Liver (tissue), 9 donors: ENCODE measurements around the gene KAT6B. TPM values are rescaled to one million over a fixed set of nuclear protein-coding genes. Genes with fewer than 3 reads are reported as not detected.

ENCODE experiments used
- DNase-seq: peaks from one replicate; pipeline ENCODE4 v3.0.0-alpha.2; 2017; ENCODE audit warnings: low spot score
- H3K27ac ChIP-seq, 2 donors: one replicate each; pipeline ENCODE4 v1.7.0; 2013; ENCODE audit warnings: inconsistent platforms in 2 of 2, low read length in 2 of 2, control low read depth in 1 of 2, low read depth in 1 of 2, mild to moderate bottlenecking in 1 of 2
- H3K27me3 ChIP-seq, 4 donors: one replicate each; pipeline versions ENCODE4 v1.6.1 to v1.7.0; 2013; ENCODE audit warnings: low read length in 3 of 4, inconsistent platforms in 1 of 4, mild to moderate bottlenecking in 1 of 4, moderate library complexity in 1 of 4; ENCODE audit not compliant: control insufficient read depth in 4 of 4, insufficient read depth in 4 of 4
- H3K36me3 ChIP-seq, 4 donors: one replicate each; pipeline versions ENCODE4 v1.6.1 to v1.7.0; 2013; ENCODE audit warnings: low read length in 3 of 4, mild to moderate bottlenecking in 3 of 4, low read depth in 1 of 4, moderate library complexity in 1 of 4; ENCODE audit not compliant: control insufficient read depth in 4 of 4, insufficient read depth in 3 of 4
- H3K4me1 ChIP-seq, 4 donors: one replicate each; pipeline versions ENCODE4 v1.6.1 to v1.7.0; 2013; ENCODE audit warnings: low read length in 3 of 4, mild to moderate bottlenecking in 3 of 4, moderate library complexity in 1 of 4; ENCODE audit not compliant: control insufficient read depth in 4 of 4, insufficient read depth in 4 of 4
- H3K4me3 ChIP-seq, 3 donors: one replicate each; pipeline versions ENCODE4 v1.6.1 to v1.7.0; 2013; ENCODE audit warnings: low read length in 3 of 3, control low read depth in 1 of 3, low read depth in 1 of 3, mild to moderate bottlenecking in 1 of 3
- H3K9ac ChIP-seq, 2 donors: one replicate each; pipeline ENCODE4 v1.7.0; 2013; ENCODE audit warnings: low read length in 2 of 2, mild to moderate bottlenecking in 2 of 2, moderate library complexity in 2 of 2, control low read depth in 1 of 2, low read depth in 1 of 2
- H3K9me3 ChIP-seq, 4 donors: one replicate each; pipeline versions ENCODE4 v1.6.1 to v1.7.0; 2013; ENCODE audit warnings: low read length in 3 of 4; ENCODE audit not compliant: control insufficient read depth in 4 of 4
- CTCF ChIP-seq: fragments of 150-350 bp; IDR thresholded peaks from 2 replicates; pipeline ENCODE4 v1.5.1; 2017; ENCODE audit warnings: improper control_type of control experiment, low read depth, low read length; ENCODE audit not compliant: missing input control
- EGR1 ChIP-seq, 2 donors: IDR thresholded peaks; 2 replicates each; pipeline ENCODE4 v1.6.1; 2016 to 2018; ENCODE audit warnings: antibody characterized with exemption in 2 of 2, low read depth in 2 of 2
- FOXA1 ChIP-seq: IDR thresholded peaks from 2 replicates; pipeline ENCODE4 v1.6.1; 2016; ENCODE audit warnings: antibody characterized with exemption
- FOXA2 ChIP-seq: IDR thresholded peaks from 2 replicates; pipeline ENCODE4 v1.6.1; 2016; ENCODE audit warnings: antibody characterized with exemption
- GABPA ChIP-seq, 2 donors: IDR thresholded peaks in 1 of 2; conservative IDR thresholded peaks in 1 of 2; 2 replicates each; pipeline ENCODE4 v1.6.1; 2016; ENCODE audit warnings: antibody characterized with exemption in 2 of 2, mild to moderate bottlenecking in 1 of 2, moderate library complexity in 1 of 2
- HNF4A ChIP-seq, 2 donors: conservative IDR thresholded peaks; 2 replicates each; pipeline ENCODE4 v1.6.1; 2016; ENCODE audit warnings: antibody characterized with exemption in 2 of 2, mild to moderate bottlenecking in 2 of 2
- HNF4G ChIP-seq: IDR thresholded peaks from 2 replicates; pipeline ENCODE4 v1.6.1; 2016; ENCODE audit warnings: antibody characterized with exemption
- JUND ChIP-seq, 2 donors: IDR thresholded peaks; 2 replicates each; pipeline ENCODE4 v1.6.1; 2016; ENCODE audit warnings: antibody characterized with exemption in 2 of 2
- NR2F2 ChIP-seq: IDR thresholded peaks from 2 replicates; pipeline ENCODE4 v1.6.1; 2016; ENCODE audit warnings: antibody characterized with exemption
- RAD21 ChIP-seq, 2 donors: IDR thresholded peaks; 2 replicates each; pipeline ENCODE4 v1.6.1; 2016; ENCODE audit warnings: antibody characterized with exemption in 2 of 2, mild to moderate bottlenecking in 2 of 2
- RXRA ChIP-seq, 2 donors: IDR thresholded peaks; 2 replicates each; pipeline ENCODE4 v1.6.1; 2017 to 2018; ENCODE audit warnings: antibody characterized with exemption in 2 of 2, mild to moderate bottlenecking in 1 of 2
- SP1 ChIP-seq: IDR thresholded peaks from 2 replicates; pipeline ENCODE4 v1.6.1; 2018; ENCODE audit warnings: antibody characterized with exemption, mild to moderate bottlenecking
- TAF1 ChIP-seq: conservative IDR thresholded peaks from 2 replicates; pipeline ENCODE4 v1.6.1; 2016; ENCODE audit warnings: antibody characterized with exemption, mild to moderate bottlenecking
- YY1 ChIP-seq: IDR thresholded peaks from 2 replicates; pipeline ENCODE4 v1.6.1; 2016; ENCODE audit warnings: antibody characterized with exemption, mild to moderate bottlenecking
- whole genome bisulfite sequencing: extraction: QIAGEN DNeasy Blood & Tissue Kit; methylation state at CpG from one replicate; pipeline ENCODE4 v1.1.7; 2013; 5-methylcytosine and 5-hydroxymethylcytosine counted together
- polyA plus RNA-seq, 2 donors: library from polyadenylated mRNA; stranded (reverse) in 1 of 2; unstranded in 1 of 2; fragments of 200-250 nt in 1 of 2; fragments of >200 nt in 1 of 2; fragmentation: Nextera tagmentation in 1 of 2; extraction: Ambion mirVana in 1 of 2; gene quantifications; one replicate each; pipeline versions ENCODE4 v1.2.1 to v1.2.3, GENCODE V29; 2013 to 2015
- total RNA-seq, 2 donors: library from RNA; depleted of rRNA; stranded (reverse); fragments of >200 nt; gene quantifications; one replicate each; pipeline ENCODE4 v1.2.3, GENCODE V29; 2014
- TF ChIP-seq, protein P1 (sequence below): IDR thresholded peaks from 2 replicates; pipeline ENCODE4 v1.6.1; 2016; ENCODE audit warnings: antibody characterized with exemption
- TF ChIP-seq, protein P2 (sequence below): IDR thresholded peaks from 2 replicates; pipeline ENCODE4 v1.6.1; 2016; ENCODE audit warnings: antibody characterized with exemption, mild to moderate bottlenecking
- TF ChIP-seq, protein P3 (sequence below): IDR thresholded peaks from 2 replicates; pipeline ENCODE4 v1.6.1; 2016; ENCODE audit warnings: antibody characterized with exemption
- TF ChIP-seq, protein P4 (sequence below): IDR thresholded peaks from 2 replicates; pipeline ENCODE4 v1.6.1; 2016; ENCODE audit warnings: antibody characterized with exemption
- donor health status: healthy.
- donor health status: healthy.
- donor health status: healthy.
- donor health status: healthy.
- donor health status: healthy.

The KAT6B gene
- total and polyA plus RNA-seq, 4 donors: 2.0 to 21.2 (median 8.8) TPM

- Histone ChIP-seq H3K4me3 (peak overlapping the region in 1 of 3 donors; percentile 9), H3K27me3 (no peaks in the 10 kb centered on the region), H3K9ac (no peak overlapping the region), H3K27ac (peak overlapping the region; percentile 45 to 50), H3K36me3 (peaks cover 0 to 18% (median 6%) of the 10 kb centered on the region in 4 donors), H3K9me3 (no peaks in the 10 kb centered on the region), H3K4me1 (peaks cover 0 to 24% (median 15%) of the 10 kb centered on the region in 4 donors)
- WGBS: 33% methylated on average over 10 of the region's 10 CpGs
- no peak for DNase-seq
- TF ChIP-seq, protein P1, sequence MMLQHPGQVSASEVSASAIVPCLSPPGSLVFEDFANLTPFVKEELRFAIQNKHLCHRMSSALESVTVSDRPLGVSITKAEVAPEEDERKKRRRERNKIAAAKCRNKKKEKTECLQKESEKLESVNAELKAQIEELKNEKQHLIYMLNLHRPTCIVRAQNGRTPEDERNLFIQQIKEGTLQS: no peak
- TF ChIP-seq JUND (IDR thresholded peaks at IDR 0.05) (no peak), FOXA1 (no peak), FOXA2 (peak; percentile 4), RAD21 (IDR thresholded peaks at IDR 0.05) (no peak), NR2F2 (no peak), RXRA (IDR thresholded peaks at IDR 0.05) (peak in 1 of 2 donors; percentile 35), EGR1 (IDR thresholded peaks at IDR 0.05; ENCODE audit: low read depth in 2 of 2) (no peak), HNF4A (conservative IDR thresholded peaks at IDR 0.05) (peak; percentile 16 to 37), GABPA (IDR thresholded peaks at IDR 0.05 in 1 of 2, conservative IDR thresholded peaks at IDR 0.05 in 1 of 2) (no peak), YY1 (peak; percentile 65), CTCF (no peak), SP1 (no peak), HNF4G (no peak), TAF1 (no peak)
- TF ChIP-seq, protein P2, sequence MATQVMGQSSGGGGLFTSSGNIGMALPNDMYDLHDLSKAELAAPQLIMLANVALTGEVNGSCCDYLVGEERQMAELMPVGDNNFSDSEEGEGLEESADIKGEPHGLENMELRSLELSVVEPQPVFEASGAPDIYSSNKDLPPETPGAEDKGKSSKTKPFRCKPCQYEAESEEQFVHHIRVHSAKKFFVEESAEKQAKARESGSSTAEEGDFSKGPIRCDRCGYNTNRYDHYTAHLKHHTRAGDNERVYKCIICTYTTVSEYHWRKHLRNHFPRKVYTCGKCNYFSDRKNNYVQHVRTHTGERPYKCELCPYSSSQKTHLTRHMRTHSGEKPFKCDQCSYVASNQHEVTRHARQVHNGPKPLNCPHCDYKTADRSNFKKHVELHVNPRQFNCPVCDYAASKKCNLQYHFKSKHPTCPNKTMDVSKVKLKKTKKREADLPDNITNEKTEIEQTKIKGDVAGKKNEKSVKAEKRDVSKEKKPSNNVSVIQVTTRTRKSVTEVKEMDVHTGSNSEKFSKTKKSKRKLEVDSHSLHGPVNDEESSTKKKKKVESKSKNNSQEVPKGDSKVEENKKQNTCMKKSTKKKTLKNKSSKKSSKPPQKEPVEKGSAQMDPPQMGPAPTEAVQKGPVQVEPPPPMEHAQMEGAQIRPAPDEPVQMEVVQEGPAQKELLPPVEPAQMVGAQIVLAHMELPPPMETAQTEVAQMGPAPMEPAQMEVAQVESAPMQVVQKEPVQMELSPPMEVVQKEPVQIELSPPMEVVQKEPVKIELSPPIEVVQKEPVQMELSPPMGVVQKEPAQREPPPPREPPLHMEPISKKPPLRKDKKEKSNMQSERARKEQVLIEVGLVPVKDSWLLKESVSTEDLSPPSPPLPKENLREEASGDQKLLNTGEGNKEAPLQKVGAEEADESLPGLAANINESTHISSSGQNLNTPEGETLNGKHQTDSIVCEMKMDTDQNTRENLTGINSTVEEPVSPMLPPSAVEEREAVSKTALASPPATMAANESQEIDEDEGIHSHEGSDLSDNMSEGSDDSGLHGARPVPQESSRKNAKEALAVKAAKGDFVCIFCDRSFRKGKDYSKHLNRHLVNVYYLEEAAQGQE: no peak
- TF ChIP-seq, protein P3, sequence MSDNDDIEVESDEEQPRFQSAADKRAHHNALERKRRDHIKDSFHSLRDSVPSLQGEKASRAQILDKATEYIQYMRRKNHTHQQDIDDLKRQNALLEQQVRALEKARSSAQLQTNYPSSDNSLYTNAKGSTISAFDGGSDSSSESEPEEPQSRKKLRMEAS: peak; percentile 42
- TF ChIP-seq, protein P4, sequence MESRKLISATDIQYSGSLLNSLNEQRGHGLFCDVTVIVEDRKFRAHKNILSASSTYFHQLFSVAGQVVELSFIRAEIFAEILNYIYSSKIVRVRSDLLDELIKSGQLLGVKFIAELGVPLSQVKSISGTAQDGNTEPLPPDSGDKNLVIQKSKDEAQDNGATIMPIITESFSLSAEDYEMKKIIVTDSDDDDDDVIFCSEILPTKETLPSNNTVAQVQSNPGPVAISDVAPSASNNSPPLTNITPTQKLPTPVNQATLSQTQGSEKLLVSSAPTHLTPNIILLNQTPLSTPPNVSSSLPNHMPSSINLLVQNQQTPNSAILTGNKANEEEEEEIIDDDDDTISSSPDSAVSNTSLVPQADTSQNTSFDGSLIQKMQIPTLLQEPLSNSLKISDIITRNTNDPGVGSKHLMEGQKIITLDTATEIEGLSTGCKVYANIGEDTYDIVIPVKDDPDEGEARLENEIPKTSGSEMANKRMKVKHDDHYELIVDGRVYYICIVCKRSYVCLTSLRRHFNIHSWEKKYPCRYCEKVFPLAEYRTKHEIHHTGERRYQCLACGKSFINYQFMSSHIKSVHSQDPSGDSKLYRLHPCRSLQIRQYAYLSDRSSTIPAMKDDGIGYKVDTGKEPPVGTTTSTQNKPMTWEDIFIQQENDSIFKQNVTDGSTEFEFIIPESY: no peak
These were observed 195.2 kb downstream of the KAT6B start for GRCh38 chr10:75021379-75022249.
